Stimulated activated CD8-positive, alpha-beta memory T cell treated with anti-CD3 and anti-CD28 coated beads, Interleukin-7, amount 100 ng/mL, for 4 hours (primary cell): ENCODE measurements around the gene PLXNA1.

Experiments used
- DNase-seq, 2 donors: peaks; one replicate each; pipeline ENCODE4 v3.0.0-alpha.2; 2020; ENCODE audit warnings: low read depth in 2 of 2

PLXNA1 gene

DNA sequence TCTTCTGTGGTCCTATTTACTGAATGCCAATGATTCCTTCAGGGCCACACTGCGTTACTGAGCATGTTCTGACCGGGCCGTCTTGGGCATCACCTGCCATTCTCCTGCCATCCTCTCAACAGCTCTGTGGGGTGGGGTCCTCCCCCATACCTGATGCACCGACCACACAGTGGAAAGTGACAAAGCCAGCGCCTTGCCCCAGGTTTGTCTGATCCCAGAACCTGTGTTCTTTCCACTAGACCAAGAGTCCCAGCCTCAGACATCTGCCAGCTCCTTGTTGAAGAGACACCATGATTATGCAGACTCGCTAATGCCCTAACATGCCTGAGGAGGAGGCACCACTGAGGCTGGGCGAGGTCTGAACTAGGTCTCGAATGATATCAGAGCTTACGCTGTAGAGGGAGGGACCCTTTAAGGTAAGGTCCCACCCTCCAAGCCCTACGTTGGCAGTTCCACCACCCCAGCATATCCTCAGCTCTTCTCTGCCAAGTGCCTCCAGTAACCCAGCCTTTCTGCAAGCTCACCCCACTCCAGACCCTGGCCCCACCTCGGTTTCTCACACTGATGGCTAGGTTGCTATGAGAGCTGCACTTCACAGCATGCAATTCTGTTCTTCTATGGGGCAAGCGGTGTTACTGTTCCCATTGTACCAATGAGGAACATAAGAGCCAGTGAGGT, 29.8 kb upstream of the PLXNA1 start:
- no peak for DNase-seq

DNA sequence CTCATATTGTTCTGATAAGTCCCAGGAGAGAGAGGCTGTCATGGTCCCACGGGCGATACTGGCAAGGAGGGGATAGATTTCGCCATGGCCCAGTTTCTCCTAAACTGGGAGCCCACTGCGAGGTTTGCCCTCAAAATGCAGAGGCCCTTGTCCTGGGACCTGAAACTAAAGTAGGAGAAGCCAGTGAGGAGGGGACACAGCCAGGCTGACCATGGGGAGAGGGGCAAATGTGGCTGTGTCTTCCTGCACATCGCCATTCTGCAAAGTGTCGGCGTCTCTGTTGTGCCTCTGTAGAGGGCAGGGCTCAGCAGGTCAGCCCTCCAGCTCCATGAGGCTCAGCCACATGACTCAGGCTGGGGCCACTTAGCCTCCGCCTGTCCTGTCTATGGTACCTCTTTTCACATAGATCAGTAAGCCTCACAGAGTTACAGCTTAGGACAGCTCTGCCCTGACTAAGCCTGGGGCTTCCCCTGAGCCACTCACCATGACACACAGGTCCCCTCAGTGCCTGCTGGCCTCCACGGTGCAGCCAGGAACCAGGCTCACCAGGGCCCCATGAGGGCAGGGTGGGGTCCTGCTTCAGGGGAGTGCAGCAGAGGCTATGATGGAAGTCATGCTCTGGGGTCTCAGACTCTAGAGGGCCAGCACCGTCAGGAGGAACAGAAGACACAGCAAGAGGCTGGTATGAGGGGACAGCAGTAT, 28.6 kb upstream of the PLXNA1 start:
- no peak for DNase-seq

DNA sequence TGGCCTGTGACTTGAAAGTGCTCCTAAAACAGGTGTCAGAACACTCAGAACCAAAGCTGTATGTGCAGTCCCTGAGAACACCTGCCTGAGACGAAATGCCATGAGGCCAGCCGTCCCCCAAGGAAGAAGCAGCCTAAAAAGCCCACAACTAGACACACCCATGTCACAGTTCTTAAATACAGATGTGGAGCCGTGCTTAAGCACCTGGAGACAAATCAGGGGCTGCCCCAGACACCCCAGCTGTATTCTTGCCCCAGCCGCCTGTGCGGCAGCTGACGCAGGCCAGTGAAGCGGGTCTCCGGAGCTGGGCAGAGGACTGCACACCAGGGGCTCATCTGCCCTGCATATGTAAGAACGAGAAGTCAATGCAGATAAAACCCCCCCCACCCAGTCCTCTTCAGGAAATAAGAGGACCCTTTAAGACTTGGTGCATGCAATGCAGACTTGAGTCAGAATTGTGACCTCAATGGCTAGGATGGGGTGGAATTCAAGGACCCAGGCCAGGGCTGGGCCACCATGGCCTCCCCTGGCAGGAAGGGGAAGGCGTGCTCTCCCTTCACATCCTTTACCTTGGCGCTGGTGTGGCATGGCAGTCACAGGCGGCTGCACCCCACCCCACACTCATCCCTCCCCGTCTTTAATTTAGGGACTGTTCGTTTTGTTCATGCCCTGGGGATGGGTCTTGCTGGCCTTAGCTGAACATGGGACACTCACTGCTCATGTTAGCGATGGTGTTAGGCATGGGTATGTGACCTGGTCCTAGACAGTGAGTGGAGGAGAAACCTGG, 27.7 kb upstream of the PLXNA1 start:
- no peak for DNase-seq

DNA sequence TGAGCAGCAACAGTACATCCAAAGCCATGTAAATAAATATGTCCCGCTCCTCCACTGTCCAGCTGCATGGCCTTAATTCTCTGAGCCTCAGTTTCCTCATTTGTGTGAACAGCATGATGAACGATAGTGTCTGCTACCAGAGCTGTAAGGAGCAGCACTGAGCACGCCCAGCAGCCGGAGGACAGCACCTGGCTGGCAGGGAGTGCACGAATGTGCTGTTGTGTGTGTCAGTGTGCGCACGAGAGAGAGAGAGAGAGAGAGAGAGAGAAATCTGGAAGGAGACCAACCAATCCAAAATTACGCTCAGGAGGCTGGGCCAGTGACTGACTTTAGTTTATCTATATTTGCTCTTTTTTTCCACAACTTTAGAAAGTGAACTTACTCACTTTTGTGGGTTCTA, 26.6 kb upstream of the PLXNA1 start:
- DNase-seq: no peak

DNA sequence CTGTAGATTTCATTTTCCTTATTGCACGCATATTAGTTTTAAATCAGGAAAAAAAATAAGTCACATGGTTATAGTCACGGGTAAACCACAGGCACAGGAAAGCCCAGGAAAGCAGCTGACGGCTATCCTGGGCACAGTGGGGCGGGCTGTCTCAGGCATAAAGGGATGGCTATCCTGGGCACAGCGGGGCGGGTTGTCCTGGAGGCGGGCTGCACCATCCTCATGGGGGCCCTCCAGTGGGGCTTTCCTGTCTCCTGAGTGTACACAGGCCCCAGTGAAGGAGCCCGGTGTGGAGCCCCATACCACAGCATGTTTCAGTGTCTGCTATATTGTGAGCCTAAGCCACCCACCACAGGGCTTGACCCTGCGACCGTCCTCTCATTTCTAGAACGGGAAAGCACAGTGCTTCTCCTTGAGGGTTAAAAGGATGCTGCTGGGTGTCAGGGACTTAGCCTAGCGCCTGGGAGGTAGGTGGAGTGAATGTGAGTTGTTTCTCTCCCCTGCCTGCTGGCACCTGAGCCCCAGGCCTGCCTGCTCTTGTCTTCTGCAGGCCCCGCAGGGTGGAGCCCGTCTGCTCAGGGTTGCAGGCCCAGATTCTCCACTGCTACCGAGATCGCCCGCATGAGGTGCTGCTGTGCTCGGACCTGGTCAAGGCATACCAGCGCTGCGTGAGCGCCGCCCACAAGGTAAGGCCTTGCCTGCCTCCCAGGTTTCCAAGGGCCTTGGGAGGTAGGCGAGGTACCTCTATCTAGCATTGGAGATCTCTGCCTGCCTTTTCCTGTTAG, 25.9 kb upstream of the PLXNA1 start:
- no peak for DNase-seq

DNA sequence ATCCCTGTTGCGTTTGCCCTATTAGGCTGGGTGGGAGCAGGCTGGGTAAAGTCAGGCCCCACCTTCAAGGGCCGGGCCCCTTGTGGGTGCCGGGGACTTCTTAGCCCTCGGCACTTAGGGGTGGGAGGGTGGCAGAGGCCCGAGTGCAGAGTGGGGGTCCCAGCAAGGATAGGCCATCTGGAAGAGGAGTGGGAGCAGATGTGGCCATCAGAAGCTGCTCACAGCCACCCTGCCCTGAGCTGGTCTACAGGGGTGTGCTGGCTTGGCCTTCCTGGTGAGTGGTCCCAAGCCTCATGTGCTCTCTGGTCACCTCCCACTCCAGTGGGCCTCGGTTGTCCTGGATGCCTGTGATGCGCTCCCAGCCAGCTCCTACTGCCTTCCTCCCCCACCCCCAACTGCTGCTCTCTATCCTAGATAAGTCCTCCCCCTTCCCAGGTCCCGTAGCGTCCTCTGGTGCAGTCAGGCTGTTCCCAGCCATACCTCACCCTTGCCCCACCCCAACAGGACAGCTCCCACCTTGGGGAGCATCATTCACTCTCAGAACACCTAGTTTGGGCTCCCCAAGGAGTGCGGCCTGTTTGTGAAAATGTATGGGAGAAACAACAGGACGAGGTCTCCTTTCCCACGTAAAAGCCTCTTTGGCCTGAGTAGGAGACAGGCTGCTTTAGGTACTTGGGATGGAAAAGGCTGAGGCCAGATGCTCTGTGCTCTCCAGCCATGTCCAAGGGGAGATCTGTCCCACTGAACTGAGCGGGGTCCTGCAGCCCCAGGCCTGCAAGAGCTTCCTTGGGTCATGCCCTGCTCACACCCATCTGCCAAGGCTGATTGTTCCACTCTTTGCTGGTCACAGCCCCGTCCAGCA, 24.9 kb upstream of the PLXNA1 start:
- DNase-seq: no peak

DNA sequence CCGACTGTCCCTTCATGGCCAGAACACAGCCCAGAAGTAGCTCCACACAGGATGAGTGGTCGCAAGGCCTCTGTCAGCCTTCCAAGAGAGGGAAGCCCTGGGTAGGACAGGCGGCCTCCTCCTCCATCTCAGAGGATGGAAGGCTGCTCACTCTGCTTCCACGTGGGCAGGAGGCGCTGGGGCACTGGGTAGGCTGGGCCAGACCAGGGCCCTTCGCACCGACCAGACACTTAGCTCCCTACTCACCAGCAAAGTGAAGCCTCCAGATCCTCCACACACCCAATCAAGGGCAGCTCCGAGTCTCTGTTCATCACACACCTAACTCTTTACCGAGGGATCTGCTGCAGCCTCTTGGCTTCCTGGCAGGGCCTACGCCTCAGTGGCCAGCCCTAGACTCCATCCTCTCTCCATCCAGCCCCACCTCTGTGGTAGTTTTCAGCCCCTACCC, 24.3 kb upstream of the PLXNA1 start:
- no peak for DNase-seq

DNA sequence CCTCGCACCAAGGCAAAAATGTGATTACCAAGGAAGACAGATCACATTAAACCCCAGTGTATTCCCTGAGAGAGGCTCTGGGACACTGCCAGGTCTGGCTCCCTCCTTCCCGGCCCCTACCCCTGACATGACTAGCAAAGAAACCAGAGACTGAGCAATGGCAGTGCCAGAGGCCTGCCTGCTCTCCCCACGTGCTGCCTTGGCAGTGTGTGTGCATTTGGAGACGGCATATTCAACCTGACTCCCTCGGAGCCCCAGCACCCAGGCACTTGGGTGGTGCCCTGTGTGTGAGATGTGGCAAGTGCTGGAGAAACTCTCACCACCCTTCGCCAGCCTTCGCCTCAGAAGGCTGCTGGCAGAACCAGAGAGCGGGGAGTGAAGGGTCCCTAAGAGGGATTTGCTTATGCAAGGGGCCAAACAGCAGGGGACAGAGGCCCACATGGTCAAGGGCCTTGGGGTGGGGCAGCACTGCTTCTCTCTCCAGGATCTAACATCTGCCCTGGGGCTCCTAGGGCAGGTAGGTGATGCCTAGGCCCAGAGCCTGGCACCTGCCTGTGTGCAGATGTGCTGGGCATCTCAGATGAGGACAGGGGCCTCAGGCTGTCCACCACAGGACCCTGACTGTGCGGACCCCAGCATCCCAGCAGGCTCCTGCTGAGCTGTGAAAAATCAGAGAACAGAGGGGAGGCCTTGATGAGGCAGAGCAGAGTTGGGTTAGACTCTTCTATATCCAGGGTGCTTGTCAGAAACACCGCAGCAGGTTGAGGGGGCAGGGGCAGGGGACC, 23.6 kb upstream of the PLXNA1 start:
- no peak for DNase-seq

DNA sequence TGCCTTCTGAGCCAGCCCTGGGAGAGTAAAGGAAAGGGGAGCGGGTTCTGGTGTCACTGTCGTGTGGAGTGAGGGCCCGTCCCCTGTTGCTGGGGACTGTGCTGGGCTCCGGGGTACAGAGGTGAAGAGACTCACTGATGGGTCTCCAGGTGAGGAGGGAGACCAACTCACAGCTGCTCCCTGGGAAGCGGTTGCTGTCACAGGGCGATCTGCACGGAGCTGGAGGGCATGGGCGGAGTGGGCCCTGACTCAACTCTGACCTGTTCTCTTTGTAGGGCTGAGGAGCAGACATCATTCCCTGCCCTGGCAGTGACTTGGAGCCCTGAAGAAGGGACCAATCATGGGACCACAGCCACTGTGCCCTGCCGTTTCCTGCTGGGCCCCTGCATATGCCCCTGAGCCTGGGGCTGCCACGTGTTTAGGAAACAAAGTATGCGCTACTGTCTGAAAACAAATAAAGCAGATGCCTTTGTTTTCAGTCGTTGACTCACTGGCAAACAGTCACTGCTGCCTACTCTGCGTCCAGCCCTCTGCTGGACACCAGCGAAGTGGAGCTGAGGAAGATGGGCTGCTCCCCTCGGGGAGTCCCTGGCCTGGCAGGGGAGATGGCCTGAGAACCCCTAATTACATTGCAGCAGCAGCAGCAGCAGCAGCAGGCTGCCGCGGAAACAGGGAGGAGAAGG, 22.9 kb upstream of the PLXNA1 start:
- no peak for DNase-seq

DNA sequence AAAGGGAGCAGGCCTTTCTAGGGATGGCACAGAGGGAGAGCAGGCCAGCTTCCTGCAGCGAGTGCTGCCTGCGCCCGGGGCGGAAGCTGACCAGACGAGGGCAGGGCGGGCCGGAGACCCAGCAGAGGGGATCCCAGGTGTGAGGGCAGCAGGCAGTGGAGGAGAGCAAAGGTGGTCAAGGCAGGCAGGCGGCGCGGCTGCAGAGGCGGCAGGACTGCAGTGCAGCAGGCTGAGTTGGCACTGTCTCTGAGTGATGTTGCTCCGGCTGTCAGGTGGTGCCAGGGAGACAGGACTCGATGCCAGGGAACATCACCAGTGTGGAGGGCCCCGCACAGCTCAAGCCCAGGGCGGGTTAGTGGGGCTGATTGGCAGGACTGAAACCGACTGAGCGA, 22.3 kb upstream of the PLXNA1 start:
- DNase-seq: no peak

DNA sequence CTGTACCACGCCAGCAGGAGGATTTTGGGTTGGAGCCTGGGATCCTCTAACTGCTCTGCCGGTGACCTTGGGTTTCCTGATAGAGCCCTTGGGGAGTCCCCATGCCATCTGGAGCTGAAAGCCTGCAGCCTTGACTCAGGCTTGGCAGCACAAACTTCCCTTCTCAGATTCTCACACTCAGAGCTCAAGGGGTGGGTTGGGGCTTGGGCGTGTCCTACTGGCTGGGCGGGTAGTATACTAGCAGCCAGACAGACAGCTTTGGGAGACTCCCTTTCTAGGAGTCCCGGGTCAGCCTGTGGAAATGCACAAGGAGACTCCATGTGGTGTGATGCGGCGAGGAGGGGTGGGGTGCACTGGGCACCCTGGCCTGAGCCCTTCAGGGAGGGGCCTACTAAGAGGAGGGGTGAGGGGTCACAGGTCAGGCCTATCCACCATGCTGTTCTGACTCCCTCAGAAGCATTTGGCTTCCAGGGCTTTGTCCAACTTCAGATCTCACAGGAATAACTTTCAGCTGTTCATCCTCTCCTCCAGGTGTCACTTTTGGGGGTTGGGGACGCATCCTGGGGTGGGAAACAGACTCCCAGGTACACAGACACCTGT, 21.6 kb upstream of the PLXNA1 start:
- DNase-seq: no peak

DNA sequence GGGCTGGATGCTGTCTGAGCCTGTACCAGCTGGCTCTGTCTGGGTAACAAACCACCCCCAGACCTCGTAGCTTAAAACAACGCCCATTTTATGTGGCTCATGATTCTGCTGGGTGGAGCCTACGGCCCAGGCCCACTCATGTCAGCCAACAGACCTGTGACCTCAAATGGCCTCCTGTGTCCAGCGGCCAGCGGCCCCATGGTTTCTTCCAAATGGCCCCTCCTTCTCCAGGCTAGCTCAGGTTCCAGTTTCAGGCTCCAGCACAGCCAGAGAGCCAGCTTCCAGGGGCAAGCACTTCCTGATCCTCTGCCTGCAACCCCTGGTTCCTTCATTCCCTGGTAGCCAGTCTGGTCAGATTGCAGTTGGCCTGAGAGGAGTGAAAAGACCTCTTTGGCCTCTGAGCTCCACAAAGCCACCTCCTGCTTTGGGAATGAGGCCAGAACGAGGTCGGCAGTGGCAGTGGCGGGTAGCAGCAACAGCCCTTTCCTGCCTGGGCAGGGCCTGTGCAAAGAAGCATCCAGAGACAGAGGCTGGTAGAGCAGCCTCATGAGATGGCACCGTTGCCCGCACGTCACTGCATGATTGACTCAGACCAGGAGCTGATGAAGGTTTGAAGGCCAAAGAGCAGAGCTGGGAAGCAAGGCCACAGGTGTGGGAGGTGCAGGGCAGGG, 21.0 kb upstream of the PLXNA1 start:
- no peak for DNase-seq

DNA sequence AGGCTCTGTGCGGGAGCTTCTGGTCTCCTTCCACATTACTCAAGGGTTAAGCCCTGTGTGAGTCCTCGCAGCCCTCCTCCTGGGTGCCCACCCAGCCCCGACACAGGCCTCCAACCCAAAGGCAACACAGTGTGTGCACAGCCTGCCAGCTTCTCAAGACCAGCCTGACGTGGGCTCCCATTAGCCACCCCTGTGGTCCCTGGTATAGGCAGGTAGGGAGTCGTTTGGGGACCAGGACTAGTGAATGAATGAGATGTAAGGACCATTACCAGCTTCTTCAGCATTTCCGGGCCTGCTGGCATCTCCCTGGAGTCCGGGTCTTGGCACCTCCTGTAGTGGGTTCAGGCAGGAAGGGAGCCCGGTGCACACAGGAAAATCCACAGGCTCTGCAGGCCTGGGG, 20.2 kb upstream of the PLXNA1 start:
- DNase-seq: no peak

DNA sequence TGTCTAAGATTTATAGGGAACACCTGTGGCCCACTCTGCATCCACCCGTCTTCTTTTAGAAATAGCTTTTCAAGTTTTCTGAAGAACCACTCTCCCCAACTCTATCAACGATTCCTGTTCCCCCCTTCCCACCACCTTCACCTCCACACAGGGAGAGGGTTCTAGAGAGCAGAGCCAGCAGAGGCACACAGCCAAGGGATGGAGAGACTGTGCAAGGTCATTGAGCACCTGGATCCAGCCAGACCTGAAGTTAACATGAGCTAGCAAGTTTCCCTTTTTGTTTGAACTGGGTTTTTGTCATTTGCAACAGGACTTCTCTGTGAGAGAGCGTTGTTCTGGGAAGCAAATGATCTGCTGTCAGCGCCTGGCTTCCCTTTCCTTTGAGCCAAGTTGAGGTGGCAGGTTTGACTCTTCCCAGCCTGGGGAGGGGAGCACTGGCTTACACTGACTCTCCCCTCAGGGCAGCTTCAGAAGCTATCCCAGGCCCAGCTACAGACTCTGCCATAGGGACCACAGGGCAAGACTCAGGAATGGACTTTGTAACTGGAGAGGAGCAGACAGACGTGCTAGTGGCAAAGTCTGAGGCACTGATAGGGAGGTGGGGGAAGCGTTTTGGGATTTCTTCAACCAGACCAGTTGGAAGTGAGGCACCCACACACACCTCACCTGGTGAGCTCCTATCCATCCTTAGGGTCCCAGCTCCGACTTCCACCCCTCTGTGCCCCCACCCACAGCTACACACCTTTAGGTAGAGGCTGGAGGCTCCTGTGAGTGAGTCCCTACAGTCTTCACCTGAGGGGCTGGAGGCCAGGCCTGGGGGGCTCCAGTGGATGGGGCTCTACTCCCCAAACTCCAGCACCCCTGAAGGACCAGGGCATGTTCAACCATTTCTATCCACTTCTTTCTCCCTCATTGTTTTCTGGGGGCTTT, 19.4 kb upstream of the PLXNA1 start:
- DNase-seq: no peak

DNA sequence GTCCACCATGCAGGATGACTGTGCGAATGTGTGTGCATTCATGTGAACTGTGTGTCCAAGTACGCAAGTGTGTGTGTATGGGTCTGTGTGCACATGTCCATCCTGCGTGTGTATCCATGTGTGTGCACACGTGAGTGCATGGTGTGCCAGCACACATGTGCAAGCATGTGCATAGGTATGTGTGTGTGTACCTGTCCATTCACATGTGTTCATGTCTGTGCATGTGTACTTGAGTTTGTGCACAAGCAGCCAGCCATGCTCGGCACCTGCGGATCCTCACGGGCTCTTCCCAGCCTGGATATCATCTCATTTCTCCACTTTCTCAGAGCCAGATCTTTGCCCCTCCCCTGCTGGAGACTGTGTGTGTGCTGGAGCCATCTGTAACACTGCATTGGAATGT, 18.7 kb upstream of the PLXNA1 start:
- no peak for DNase-seq

DNA sequence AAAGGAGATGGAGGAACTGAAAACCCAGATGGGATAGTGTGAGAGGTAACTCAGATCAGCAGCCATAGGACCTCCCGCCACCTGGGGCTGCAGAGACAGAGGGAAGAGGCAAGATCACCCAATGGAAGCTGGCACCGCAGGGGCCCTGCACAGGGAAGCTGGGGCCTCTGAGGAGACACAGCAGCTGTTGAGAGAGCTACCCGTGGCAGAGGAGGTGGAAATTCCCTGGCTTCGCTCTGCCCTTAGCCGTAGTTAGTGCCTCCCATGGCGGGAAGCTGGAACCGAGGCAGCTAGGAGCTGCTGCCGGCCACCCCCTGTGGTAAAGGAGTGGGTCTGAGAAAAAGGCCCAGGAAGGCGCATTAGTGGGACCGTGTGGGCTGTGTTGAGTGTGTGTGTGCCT, 18.0 kb upstream of the PLXNA1 start:
- DNase-seq: no peak

DNA sequence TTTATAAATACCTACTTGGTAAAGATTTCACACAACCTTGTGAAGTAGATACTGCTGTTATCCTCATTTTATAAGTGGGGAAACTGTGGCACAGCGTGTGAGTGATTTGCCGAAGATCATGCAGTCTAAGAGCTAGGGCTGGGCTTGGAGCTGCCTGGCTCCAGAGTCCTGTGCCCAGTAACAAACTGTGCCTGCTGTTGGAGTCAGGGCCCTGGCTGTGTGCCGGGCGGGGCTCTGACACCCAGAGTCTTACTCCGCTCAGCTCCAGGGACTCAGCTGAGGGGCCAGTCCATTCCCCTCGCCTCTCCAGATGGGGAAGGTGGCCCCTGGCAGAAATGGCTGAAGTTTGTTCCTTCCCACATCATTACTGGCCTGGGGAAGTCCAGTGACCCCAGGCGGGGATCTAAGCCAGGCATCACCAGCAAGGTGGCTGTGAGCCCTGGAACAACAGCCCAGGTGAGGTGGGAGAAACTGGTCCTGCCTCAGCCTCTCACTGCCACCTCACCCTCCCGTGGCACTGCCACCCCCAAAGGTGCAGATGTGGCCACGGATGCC, 17.3 kb upstream of the PLXNA1 start:
- DNase-seq: no peak
